Calu3 (cell line): ENCODE measurements around the gene STK38. TPM values are rescaled to one million over a fixed set of nuclear protein-coding genes. Genes with fewer than 3 reads are reported as not detected.

Source experiments
- BruUV-seq: library from RNA; stranded (reverse); fragments of 400-500 nt; replicated peaks from 2 replicates; lab custom pipeline; 2021; lab: Mats Ljungman, UMichigan
- CTCF ChIA-PET: fragments of 300-600 bp; sonication (Branson Sonifier 250); formaldehyde crosslinking; loops from one replicate; lab custom pipeline; 2022; ENCODE audit warnings: antibody characterized with exemption; lab: Charles Lee
- DNase-seq: peaks from one replicate; pipeline ENCODE4 v3.0.0; 2022
- H3K27ac Mint-ChIP-seq: one replicate; pipeline ENCODE4 v1.8.0; 2022; ENCODE audit warnings: mixed read lengths; ENCODE audit not compliant: unreplicated experiment
- H3K27me3 Mint-ChIP-seq: one replicate; pipeline ENCODE4 v1.8.0; 2022; ENCODE audit warnings: mixed read lengths; ENCODE audit not compliant: unreplicated experiment
- H3K36me3 Mint-ChIP-seq: one replicate; pipeline ENCODE4 v1.8.0; 2022; ENCODE audit warnings: mild to moderate bottlenecking, moderate library complexity, mixed read lengths; ENCODE audit not compliant: insufficient read depth, unreplicated experiment
- H3K4me1 Mint-ChIP-seq: one replicate; pipeline ENCODE4 v1.8.0; 2022; ENCODE audit warnings: mild to moderate bottlenecking, low read depth, mixed read lengths; ENCODE audit not compliant: unreplicated experiment
- H3K4me3 Mint-ChIP-seq: one replicate; pipeline ENCODE4 v1.8.0; 2022; ENCODE audit warnings: mild to moderate bottlenecking, low read depth, moderate library complexity, mixed read lengths; ENCODE audit not compliant: unreplicated experiment
- H3K9me3 Mint-ChIP-seq: one replicate; pipeline ENCODE4 v1.8.0; 2022; ENCODE audit warnings: low read depth, mixed read lengths; ENCODE audit not compliant: unreplicated experiment
- intact Hi-C: fragments of 100-400 bp; cut with micrococcal nuclease; formaldehyde crosslinking; loops from one replicate; pipeline ENCODE4 v1.10.0; 2022; ENCODE audit not compliant: unreplicated experiment
- total RNA-seq: library from RNA; stranded (reverse); gene quantifications from 2 replicates; pipeline ENCODE4 v1.2.3, GENCODE V29; 2022
- TF ChIP-seq, protein P1 (sequence below): fragments of 200-600 bp; IDR thresholded peaks from one replicate; pipeline ENCODE4 v1.8.0; 2022; ENCODE audit warnings: antibody characterized with exemption; ENCODE audit not compliant: unreplicated experiment

STK38 gene
- total RNA-seq, 1 experiment from 2014 or later = 70.3 TPM

DNA sequence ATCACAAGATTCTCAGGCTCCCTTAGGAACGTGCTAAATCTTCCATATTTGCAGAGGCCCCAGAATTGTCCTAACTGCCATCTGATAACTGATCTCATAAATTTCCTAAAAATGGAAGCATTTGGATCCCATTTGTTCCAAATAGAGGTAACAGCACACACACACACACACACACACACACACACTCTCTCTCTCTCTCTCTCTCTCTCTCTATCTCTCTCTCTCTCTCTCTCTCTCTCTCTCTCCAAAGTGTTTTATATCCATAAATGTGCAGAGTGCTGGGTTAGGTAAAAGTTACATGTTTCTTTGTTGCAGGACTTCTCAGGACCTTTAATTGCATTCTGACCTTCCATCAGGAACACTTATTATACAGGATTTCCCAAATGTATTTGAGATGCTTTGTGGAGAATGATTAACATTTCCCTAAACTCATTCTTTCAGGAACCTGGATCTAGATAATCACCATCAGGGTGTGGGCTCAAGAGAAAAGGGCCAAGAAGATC is 8.5 kb upstream of the STK38 start:
- intact Hi-C loops = no loop called here
- no peaks in the 10 kb centered on the region for H3K9me3 Mint-ChIP-seq
- H3K36me3 Mint-ChIP-seq = no peaks in the 10 kb centered on the region
- DNase-seq = no peak
- no peak overlapping the region for H3K27ac Mint-ChIP-seq
- CTCF ChIA-PET = no interaction called here
- peaks cover 8% of the 10 kb centered on the region for H3K4me1 Mint-ChIP-seq
- H3K27me3 Mint-ChIP-seq = no peaks in the 10 kb centered on the region
- H3K4me3 Mint-ChIP-seq = no peak overlapping the region
- TF ChIP-seq, protein P1, sequence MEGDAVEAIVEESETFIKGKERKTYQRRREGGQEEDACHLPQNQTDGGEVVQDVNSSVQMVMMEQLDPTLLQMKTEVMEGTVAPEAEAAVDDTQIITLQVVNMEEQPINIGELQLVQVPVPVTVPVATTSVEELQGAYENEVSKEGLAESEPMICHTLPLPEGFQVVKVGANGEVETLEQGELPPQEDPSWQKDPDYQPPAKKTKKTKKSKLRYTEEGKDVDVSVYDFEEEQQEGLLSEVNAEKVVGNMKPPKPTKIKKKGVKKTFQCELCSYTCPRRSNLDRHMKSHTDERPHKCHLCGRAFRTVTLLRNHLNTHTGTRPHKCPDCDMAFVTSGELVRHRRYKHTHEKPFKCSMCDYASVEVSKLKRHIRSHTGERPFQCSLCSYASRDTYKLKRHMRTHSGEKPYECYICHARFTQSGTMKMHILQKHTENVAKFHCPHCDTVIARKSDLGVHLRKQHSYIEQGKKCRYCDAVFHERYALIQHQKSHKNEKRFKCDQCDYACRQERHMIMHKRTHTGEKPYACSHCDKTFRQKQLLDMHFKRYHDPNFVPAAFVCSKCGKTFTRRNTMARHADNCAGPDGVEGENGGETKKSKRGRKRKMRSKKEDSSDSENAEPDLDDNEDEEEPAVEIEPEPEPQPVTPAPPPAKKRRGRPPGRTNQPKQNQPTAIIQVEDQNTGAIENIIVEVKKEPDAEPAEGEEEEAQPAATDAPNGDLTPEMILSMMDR = no peak
- no TSS peak for BruUV-seq

DNA sequence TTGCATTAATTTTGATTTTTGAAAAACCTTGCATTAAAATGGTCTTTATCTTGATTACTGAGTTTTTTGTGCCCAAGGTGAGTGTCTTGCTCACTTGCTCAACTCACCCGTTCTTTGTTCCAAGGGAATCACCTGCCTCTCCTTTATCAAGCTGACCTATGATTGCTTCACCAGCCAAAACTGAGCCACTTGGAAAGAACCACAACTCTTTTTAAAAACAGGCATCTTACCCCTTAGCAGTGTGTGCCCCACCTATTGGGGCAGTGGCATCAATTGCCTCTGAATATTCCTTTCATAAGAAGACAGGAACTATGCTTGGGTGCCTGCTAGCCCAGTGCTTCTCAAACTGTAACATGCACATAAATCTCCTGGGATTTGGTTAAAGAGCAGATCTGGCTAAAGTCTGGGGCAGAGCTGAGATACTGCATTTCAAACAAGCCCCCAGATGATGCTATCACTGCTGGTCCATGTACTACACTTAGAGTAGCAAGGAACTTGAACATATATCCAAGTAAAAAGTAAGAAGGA is 3.3 kb upstream of the STK38 start:
- intact Hi-C loops = no loop called here
- no TSS peak for BruUV-seq
- H3K4me1 Mint-ChIP-seq = peaks cover 12% of the 10 kb centered on the region
- H3K9me3 Mint-ChIP-seq = no peaks in the 10 kb centered on the region
- CTCF ChIA-PET = no interaction called here
- no peak for DNase-seq
- H3K4me3 Mint-ChIP-seq = no peak overlapping the region
- TF ChIP-seq, protein P1 = no peak
- H3K27ac Mint-ChIP-seq = no peak overlapping the region
- H3K27me3 Mint-ChIP-seq = no peaks in the 10 kb centered on the region
- peaks cover 18% of the 10 kb centered on the region for H3K36me3 Mint-ChIP-seq

DNA sequence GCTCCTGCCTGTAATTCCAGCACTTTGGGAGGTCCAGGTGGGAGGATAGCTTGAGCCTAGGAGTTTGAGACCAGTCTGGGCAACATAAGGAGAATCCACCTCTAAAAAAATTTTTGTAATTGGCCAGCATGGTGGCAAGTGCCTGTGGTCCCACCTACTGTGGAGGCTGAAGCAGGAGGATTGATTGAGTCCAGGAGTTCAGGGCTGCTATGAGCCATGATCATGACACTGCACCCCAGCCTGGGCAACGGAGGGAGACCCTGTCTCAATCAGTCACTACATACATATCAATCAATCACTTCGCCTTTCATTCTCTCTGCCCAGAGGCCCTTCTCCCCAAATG is 1.1 kb upstream of the STK38 start:
- DNase-seq = no peak
- H3K27ac Mint-ChIP-seq = no peak overlapping the region
- no TSS peak for BruUV-seq
- TF ChIP-seq, protein P1 = no peak
- H3K4me3 Mint-ChIP-seq = no peak overlapping the region
- peaks cover 20% of the 10 kb centered on the region for H3K4me1 Mint-ChIP-seq
- peaks cover 29% of the 10 kb centered on the region for H3K36me3 Mint-ChIP-seq
- H3K27me3 Mint-ChIP-seq = no peaks in the 10 kb centered on the region
- CTCF ChIA-PET = interaction anchor here (0.6 to 0.8 kb wide), 2 partner anchors 166 to 644 kb away, joined by 3 to 4 read pairs; no protein-coding TSS in a partner anchor
- H3K9me3 Mint-ChIP-seq = no peaks in the 10 kb centered on the region
- intact Hi-C loops = no loop called here

DNA sequence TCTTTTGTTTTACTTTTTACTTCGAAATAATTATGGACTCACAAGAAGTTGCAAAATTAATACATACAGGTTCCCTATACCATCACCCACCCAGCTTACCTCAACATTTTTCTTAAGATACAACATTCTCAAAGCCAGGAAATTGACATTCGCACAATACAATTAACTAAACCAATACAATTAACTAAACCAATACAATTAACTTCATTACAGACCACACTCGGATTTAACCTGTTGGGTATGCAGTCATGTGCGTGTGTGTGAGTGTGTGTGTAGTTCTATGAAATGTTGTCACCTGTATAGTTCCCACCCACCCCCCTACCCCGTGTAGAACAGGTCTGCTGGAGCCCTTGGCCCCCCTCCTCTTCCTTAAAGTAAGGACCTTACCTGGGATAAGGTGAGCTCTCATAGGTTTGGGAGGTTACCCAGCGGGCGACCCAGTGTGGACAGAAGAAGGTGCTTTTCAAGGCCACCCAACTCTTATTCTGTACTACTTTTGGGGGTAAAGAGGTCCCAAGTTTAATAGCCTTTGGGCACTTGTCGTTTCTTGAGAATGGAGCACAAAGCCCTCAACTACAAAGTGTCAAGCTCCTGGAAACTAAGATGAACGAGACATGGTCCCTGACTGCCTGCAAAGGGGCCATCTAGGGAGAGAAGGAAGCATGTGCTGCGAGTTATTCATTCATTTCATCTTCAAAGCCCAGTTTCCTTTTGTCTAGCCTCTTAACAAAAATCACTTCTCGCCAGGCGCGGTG is 544 bp upstream of the STK38 start:
- no TSS peak for BruUV-seq
- H3K4me1 Mint-ChIP-seq = peaks cover 20% of the 10 kb centered on the region
- H3K9me3 Mint-ChIP-seq = no peaks in the 10 kb centered on the region
- TF ChIP-seq, protein P1 = no peak
- no peak for DNase-seq
- H3K27me3 Mint-ChIP-seq = no peaks in the 10 kb centered on the region
- peak overlapping the region; percentile 96 for H3K27ac Mint-ChIP-seq
- peak overlapping the region; percentile 98 for H3K4me3 Mint-ChIP-seq
- intact Hi-C loops = loop anchor here (2.0 kb wide), 1 partner anchor 47 kb away; the partner anchor contains the start of gene SRSF3
- CTCF ChIA-PET = interaction anchor here (0.8 kb wide), 1 partner anchor 165 kb away, joined by 3 read pairs; no protein-coding TSS in a partner anchor
- peaks cover 35% of the 10 kb centered on the region for H3K36me3 Mint-ChIP-seq
